Parathyroid adenoma (tissue), 2 donors: ENCODE results near the gene SMG7.

Experiments used
- H2AFZ ChIP-seq: fragments of 300-600 bp; sonication (generic); one replicate; pipeline ENCODE4 v1.7.0; 2017; ENCODE audit warnings: antibody characterized with exemption, mild to moderate bottlenecking
- H3K27ac ChIP-seq: fragments of 300-600 bp; sonication (generic); one replicate; pipeline ENCODE4 v1.7.0; 2017
- H3K27me3 ChIP-seq: fragments of 300-600 bp; sonication (generic); one replicate; pipeline ENCODE4 v1.7.0; 2017; ENCODE audit warnings: low read length; ENCODE audit not compliant: control insufficient read depth, insufficient read depth
- H3K36me3 ChIP-seq: fragments of 300-600 bp; sonication (generic); one replicate; pipeline ENCODE4 v1.7.0; 2017; ENCODE audit warnings: low read length; ENCODE audit not compliant: control insufficient read depth, insufficient read depth
- H3K4me1 ChIP-seq: fragments of 300-600 bp; sonication (generic); one replicate; pipeline ENCODE4 v1.7.0; 2017; ENCODE audit warnings: control low read depth
- H3K4me2 ChIP-seq: fragments of 300-600 bp; sonication (generic); one replicate; pipeline ENCODE4 v1.7.0; 2017; ENCODE audit warnings: low read length
- H3K4me3 ChIP-seq: fragments of 300-600 bp; sonication (generic); one replicate; pipeline ENCODE4 v1.7.0; 2017; ENCODE audit warnings: low read depth, low read length
- H3K79me2 ChIP-seq: fragments of 300-600 bp; sonication (generic); one replicate; pipeline ENCODE4 v1.7.0; 2017; ENCODE audit warnings: control low read depth
- H3K9ac ChIP-seq: fragments of 300-600 bp; sonication (generic); one replicate; pipeline ENCODE4 v1.7.0; 2017; ENCODE audit warnings: mild to moderate bottlenecking
- H3K9me3 ChIP-seq: fragments of 300-600 bp; sonication (generic); one replicate; pipeline ENCODE4 v1.7.0; 2017; ENCODE audit warnings: low read length; ENCODE audit not compliant: control insufficient read depth
- TF ChIP-seq, protein P1 (sequence below): fragments of 300-600 bp; sonication (generic); IDR thresholded peaks from one replicate; pipeline ENCODE4 v1.7.0; 2017; ENCODE audit warnings: antibody characterized with exemption, mild to moderate bottlenecking
- donor health status: primary hyperparathyroidism.

The SMG7 gene

DNA sequence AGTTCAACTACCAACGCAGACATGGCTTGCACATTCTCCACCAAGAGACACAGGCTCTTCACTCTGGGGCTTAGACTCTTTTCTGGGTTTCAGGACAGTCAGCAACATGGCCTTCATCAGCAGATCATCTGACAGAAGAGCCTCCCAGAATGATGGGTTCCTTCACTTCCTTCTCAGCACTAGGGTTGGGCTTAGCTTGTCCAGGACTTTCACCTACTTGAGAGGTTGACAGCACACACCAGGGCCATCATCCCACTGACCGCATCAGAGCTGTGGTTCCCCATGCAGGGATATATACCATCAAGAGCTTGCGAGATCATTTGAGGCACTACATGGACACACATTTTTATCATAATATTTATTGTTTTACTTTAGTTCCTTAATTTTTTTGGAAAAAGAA lies 128.3 kb downstream of the SMG7 start:
- no peak overlapping the region for H3K9ac ChIP-seq
- no peaks in the 10 kb centered on the region for H3K79me2 ChIP-seq
- no peaks in the 10 kb centered on the region for H3K9me3 ChIP-seq
- no peak overlapping the region for H3K27ac ChIP-seq
- no peaks in the 10 kb centered on the region for H3K4me1 ChIP-seq
- H2AFZ ChIP-seq = no peak overlapping the region
- no peaks in the 10 kb centered on the region for H3K27me3 ChIP-seq
- no peaks in the 10 kb centered on the region for H3K36me3 ChIP-seq
- H3K4me2 ChIP-seq = no peak overlapping the region
- H3K4me3 ChIP-seq = no peak overlapping the region
- TF ChIP-seq, protein P1, sequence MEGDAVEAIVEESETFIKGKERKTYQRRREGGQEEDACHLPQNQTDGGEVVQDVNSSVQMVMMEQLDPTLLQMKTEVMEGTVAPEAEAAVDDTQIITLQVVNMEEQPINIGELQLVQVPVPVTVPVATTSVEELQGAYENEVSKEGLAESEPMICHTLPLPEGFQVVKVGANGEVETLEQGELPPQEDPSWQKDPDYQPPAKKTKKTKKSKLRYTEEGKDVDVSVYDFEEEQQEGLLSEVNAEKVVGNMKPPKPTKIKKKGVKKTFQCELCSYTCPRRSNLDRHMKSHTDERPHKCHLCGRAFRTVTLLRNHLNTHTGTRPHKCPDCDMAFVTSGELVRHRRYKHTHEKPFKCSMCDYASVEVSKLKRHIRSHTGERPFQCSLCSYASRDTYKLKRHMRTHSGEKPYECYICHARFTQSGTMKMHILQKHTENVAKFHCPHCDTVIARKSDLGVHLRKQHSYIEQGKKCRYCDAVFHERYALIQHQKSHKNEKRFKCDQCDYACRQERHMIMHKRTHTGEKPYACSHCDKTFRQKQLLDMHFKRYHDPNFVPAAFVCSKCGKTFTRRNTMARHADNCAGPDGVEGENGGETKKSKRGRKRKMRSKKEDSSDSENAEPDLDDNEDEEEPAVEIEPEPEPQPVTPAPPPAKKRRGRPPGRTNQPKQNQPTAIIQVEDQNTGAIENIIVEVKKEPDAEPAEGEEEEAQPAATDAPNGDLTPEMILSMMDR = no peak

DNA sequence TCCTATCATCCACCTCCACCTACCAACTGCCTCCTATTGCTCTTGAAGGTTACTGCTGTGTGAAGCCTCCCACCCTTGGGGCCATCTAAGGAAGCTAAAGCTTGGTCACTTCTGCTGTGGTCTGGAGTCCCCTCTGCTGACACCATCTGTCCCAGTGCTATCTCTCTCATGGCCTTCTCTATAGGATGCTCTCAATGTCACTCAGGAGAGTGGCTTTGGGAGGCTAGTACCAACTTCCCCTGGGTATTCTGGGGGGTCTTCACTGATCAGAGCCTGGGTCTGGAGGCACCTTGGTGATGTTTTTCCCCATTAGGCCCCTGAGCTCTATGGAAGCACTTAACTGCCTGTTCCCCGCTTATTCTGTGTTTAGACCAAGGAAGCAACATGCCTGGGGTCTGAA lies 130.2 kb downstream of the SMG7 start:
- H3K4me2 ChIP-seq = no peak overlapping the region
- H2AFZ ChIP-seq = no peak overlapping the region
- H3K4me3 ChIP-seq = no peak overlapping the region
- no peaks in the 10 kb centered on the region for H3K36me3 ChIP-seq
- no peaks in the 10 kb centered on the region for H3K9me3 ChIP-seq
- H3K79me2 ChIP-seq = no peaks in the 10 kb centered on the region
- no peak overlapping the region for H3K27ac ChIP-seq
- no peak overlapping the region for H3K9ac ChIP-seq
- no peaks in the 10 kb centered on the region for H3K27me3 ChIP-seq
- TF ChIP-seq, protein P1 = no peak
- H3K4me1 ChIP-seq = no peaks in the 10 kb centered on the region
